Muscle of leg (tissue), 11 donors: ENCODE measurements around the gene HPCAL4. TPM values are rescaled to one million over a fixed set of nuclear protein-coding genes. Genes with fewer than 3 reads are reported as not detected.

ENCODE experiments used
- DNase-seq: peaks from one replicate; pipeline ENCODE4 v3.0.0; 2013
- H3K27ac ChIP-seq: one replicate; pipeline ENCODE4 v1.5.1; 2013; ENCODE audit warnings: mild to moderate bottlenecking, low read length, control low read depth
- H3K27me3 ChIP-seq: one replicate; pipeline ENCODE4 v1.6.1; 2013; ENCODE audit warnings: low read length; ENCODE audit not compliant: control insufficient read depth, insufficient read depth
- H3K36me3 ChIP-seq: one replicate; pipeline ENCODE4 v1.6.1; 2013; ENCODE audit warnings: low read length; ENCODE audit not compliant: control insufficient read depth, insufficient read depth
- H3K4me1 ChIP-seq: one replicate; pipeline ENCODE4 v1.6.1; 2013; ENCODE audit warnings: low read length; ENCODE audit not compliant: control insufficient read depth, insufficient read depth
- H3K4me3 ChIP-seq: one replicate; pipeline ENCODE4 v1.5.1; 2013; ENCODE audit warnings: low read length, control low read depth
- H3K9me3 ChIP-seq: replicated peaks from 2 replicates; pipeline ENCODE4 v1.6.1; 2013; ENCODE audit warnings: low read depth, low read length; ENCODE audit not compliant: control insufficient read depth
- WGBS: methylation state at CpG from one replicate; pipeline ENCODE4 v1.1.5; 2013; ENCODE audit warnings: missing lambda C conversion rate; ENCODE audit not compliant: insufficient coverage; 5-methylcytosine and 5-hydroxymethylcytosine counted together
- polyA plus RNA-seq, 8 donors: library from polyadenylated mRNA; unstranded; fragments of 120-200 nt; gene quantifications; one replicate each; pipeline versions ENCODE4 v1.2.1 to v1.2.3, GENCODE V29; 2013; ENCODE audit warnings: inconsistent platforms in 1 of 8, low replicate concordance in 1 of 8; ENCODE audit not compliant: insufficient read length in 8 of 8, insufficient read depth in 1 of 8
- total RNA-seq: library from RNA; stranded (reverse); fragments of 120-200 nt; gene quantifications from one replicate; pipeline ENCODE4 v1.2.4, GENCODE V29; 2013

The HPCAL4 gene
- total and polyA plus RNA-seq, 9 donors = 0.51 to 1.8 (median 1.1) TPM

DNA sequence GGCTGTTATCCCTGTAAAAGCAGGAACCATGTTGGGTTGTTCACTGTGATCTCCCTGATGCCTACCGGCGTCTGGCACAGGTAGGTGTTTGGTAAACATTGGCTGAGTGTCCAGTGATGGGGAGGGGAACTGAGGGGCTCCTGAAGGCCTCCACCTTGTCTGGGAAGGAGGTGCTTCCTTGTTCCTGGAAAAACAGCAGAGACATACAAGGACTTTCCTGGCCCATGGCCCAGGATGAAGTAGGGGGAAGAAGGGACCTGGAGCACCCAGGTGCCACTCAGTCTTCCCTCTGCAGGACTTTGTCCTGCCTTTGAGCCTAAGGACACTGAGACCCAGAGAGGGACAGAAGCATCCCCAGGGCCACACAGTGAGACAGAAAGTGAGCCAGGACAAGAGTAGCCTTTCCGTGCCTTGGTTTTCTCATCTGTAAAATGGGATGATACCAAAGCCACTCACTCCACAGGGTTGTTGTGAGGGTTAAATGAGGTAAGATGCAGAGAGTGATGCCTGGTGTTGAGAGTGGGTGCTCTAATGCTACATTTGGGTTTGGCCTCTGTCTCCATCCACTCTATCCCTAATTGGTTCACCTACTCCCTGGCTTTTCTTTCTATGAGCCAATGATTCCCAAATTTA is 45.7 kb downstream of the HPCAL4 start:
- H3K27ac ChIP-seq = peak overlapping the region; percentile 63
- no peaks in the 10 kb centered on the region for H3K9me3 ChIP-seq
- DNase-seq = no peak
- peaks cover 72% of the 10 kb centered on the region for H3K4me1 ChIP-seq
- H3K27me3 ChIP-seq = no peaks in the 10 kb centered on the region
- WGBS = 75% methylated on average over 2 of the region's 3 CpGs
- H3K36me3 ChIP-seq = no peaks in the 10 kb centered on the region
- no peak overlapping the region for H3K4me3 ChIP-seq

DNA sequence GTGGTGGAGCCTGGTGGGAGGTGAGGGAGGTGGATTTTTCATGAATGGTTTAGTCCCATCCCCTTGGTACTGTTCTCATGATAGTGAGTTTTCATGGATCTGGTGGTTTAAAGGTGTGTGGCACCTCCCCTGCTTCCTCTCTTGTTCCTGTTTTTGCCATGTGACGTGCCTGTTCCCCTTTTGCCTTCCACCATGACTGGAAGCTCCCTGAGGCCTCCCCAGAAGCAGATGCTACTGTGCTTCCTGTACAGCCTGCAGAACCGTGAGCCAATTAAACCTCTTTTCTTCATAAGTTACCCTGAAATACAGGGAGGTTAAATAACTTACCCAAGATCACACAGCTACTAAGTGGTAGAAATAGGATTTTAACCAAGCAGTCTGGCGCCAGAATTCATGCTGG is 47.5 kb downstream of the HPCAL4 start:
- no peak overlapping the region for H3K4me3 ChIP-seq
- no peak for DNase-seq
- WGBS = 94% methylated on average over 2 of the region's 3 CpGs
- H3K4me1 ChIP-seq = peaks cover 74% of the 10 kb centered on the region
- peaks cover 8% of the 10 kb centered on the region for H3K27me3 ChIP-seq
- H3K9me3 ChIP-seq = no peaks in the 10 kb centered on the region
- no peaks in the 10 kb centered on the region for H3K36me3 ChIP-seq
- no peak overlapping the region for H3K27ac ChIP-seq

DNA sequence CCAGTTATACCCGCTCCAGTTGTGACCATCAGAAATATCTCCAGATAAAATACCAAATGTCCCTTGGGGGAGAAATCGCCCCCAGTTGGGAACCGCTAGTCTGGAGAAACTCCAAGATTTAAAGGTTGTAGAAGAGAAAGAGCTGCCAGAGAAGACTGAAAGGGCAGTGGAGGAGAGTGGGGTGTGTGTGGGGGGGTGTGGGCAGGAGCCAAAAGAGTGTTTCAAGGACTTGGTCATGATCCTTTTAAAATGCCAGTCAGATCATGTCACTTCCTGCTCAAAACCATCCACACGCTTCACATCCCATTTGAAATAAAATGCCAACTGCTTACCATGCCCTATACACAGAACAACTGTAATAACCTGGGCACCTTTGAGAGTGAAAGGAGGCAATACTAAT is 48.4 kb downstream of the HPCAL4 start:
- peaks cover 8% of the 10 kb centered on the region for H3K27me3 ChIP-seq
- H3K4me3 ChIP-seq = no peak overlapping the region
- peak overlapping the region; percentile 52 for H3K27ac ChIP-seq
- peak; percentile 39 for DNase-seq
- no peaks in the 10 kb centered on the region for H3K36me3 ChIP-seq
- no peaks in the 10 kb centered on the region for H3K9me3 ChIP-seq
- 71% methylated on average over 2 of the region's 4 CpGs for WGBS
- peaks cover 67% of the 10 kb centered on the region for H3K4me1 ChIP-seq

DNA sequence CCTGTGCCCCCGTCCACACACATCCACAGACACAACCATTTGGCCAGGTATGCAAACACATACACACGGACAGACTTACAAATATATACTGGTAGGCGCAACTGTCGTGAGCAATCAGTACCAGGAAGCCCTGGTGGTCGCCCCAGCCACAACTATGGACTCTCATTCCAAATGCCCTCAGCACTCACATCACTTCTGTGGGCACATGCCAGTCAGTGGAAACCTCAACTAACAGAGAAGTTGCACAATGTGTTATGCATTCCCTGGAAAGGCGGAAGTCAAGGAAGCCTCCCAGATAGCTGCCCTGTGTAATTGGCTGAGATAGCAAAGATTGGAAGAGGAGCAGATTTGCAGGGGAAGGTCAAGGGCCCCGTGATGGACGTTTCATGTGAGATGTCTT is 50.4 kb downstream of the HPCAL4 start:
- no peak overlapping the region for H3K27ac ChIP-seq
- no peaks in the 10 kb centered on the region for H3K36me3 ChIP-seq

DNA sequence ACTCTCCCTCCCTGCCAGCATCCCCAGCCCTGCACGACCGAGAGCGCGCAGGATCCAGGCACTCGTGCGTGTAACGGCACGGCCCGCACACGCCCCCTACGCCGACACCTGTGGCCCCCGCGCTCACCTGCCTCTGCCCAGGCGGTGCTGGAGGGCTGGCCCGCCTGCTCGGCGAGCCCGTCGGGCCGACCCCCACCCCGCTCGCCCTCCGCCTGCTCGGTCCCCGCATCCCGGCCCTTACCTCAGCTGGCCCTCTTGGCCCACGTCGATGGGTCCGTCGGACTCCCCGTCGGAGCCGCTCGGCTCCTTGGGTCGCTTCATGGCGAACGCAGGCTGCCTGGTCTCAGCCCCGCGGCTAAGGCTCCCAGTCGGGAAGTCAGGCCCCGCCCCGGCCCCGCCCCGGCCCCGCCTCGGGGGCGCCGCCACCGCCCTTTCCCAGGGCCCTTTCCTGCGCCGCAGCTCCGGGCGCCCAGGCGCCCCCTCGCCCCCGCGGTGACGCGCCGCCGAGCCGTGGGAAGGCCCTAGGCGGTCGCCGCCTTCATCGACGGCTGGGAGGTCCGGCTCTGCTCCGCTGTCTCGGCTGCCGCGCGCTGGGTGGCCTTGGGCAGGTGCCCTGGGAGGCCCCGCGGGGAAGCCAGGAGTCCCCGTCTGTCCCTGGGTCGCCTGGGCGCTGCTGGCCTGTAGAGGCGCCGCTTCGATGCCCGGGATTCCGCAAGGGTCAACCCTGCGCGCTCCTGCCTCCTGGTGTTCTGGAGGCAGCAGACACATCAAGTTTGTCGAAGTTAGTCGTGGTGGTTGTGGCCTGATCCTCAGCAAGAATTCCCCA is 51.7 kb downstream of the HPCAL4 start, which contains the start of gene HEYL:
HEYL (minus strand) TSS at position 339 of the 826 bp plus-strand sequence; CDS start at position 321, 18 bp downstream.
- WGBS = 3% methylated on average over 86 of the region's 88 CpGs
- peak; percentile 79 for DNase-seq
- Histone ChIP-seq H3K9me3 (no peaks in the 10 kb centered on the region), H3K4me1 (peaks cover 56% of the 10 kb centered on the region), H3K27ac (peak within 1 kb of the TSS; percentile 77), H3K36me3 (no peaks in the 10 kb centered on the region), H3K27me3 (peaks cover 8% of the 10 kb centered on the region), H3K4me3 (peak within 1 kb of the TSS; percentile 53)

More for the DNA sequence above, 50.4 kb downstream of the HPCAL4 start:
- peaks cover 8% of the 10 kb centered on the region for H3K27me3 ChIP-seq
- WGBS = 79% methylated on average over 7 of the region's 8 CpGs
- H3K9me3 ChIP-seq = no peaks in the 10 kb centered on the region
- H3K4me3 ChIP-seq = no peak overlapping the region
- H3K4me1 ChIP-seq = peaks cover 55% of the 10 kb centered on the region
- DNase-seq = no peak

DNA sequence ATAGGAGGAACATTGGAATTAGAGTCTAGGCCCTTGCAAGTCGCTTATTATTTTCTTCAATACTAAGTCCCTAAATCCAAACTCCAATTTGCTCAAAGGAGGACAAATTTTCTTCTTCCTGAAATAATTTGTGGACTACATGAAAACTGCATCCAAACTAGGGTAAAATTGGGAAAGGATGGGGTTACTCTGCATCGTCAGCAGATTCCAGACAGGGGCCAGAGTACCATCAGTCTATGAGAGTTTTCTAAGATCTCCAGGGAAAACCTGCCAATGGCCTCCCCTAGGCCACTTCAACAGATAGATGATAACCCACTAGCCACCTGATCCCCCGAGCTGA is 52.3 kb downstream of the HPCAL4 start:
- no peak overlapping the region for H3K27ac ChIP-seq
- H3K36me3 ChIP-seq = no peaks in the 10 kb centered on the region
- DNase-seq = no peak
- H3K9me3 ChIP-seq = no peaks in the 10 kb centered on the region
- H3K27me3 ChIP-seq = peaks cover 8% of the 10 kb centered on the region
- 24% methylated on average over 2 of the region's 3 CpGs for WGBS
- H3K4me3 ChIP-seq = peak overlapping the region; percentile 53
- peaks cover 55% of the 10 kb centered on the region for H3K4me1 ChIP-seq

DNA sequence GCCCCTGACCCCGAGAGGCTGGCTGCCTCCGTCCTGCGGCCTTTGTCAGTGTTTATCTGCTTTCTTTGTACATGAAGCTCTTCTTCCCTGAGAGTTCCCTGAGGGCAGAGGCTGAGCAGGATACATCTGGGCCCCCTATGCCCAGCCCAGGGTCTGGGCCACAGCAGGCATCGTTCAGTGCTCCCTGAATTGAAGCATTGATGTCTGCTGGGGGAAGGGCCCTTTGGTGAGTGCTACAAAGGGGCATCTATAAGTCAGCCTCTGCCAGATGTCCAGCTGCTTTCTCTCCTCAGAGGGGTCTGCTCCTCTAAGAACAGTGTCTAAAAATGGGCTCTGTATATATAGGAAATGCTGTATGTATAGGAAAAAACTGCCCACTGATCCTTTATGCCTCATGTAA is 53.9 kb downstream of the HPCAL4 start:
- 0% methylated on average over 1 of the region's 4 CpGs for WGBS
- peak overlapping the region; percentile 53 for H3K4me3 ChIP-seq
- DNase-seq = no peak
- peaks cover 55% of the 10 kb centered on the region for H3K4me1 ChIP-seq
- no peaks in the 10 kb centered on the region for H3K9me3 ChIP-seq
- peaks cover 3% of the 10 kb centered on the region for H3K36me3 ChIP-seq
- H3K27ac ChIP-seq = no peak overlapping the region
- peaks cover 14% of the 10 kb centered on the region for H3K27me3 ChIP-seq

DNA sequence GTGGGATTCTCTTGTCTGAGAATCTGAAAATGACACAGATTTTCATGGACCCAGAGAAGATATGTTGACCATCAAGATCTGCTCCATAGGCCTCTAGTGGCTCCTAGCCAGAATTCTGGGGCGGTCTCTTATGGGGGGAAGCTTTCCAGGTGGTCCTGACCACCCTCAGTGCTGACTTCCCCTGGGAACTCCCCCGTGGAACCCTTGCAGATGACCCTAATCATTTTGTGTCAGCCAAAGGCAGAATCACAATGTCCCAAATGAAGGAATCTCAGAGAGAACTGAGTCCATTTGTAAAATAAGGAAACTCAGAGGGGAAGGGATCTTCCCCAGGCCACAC is 55.4 kb downstream of the HPCAL4 start:
- Histone ChIP-seq H3K4me1 (peaks cover 65% of the 10 kb centered on the region), H3K9me3 (no peaks in the 10 kb centered on the region), H3K27me3 (peaks cover 14% of the 10 kb centered on the region), H3K27ac (peak overlapping the region; percentile 57), H3K4me3 (peak overlapping the region; percentile 26), H3K36me3 (peaks cover 15% of the 10 kb centered on the region)
- no peak for DNase-seq
- WGBS = no CpG with 5 or more reads among the region's 2 CpGs

DNA sequence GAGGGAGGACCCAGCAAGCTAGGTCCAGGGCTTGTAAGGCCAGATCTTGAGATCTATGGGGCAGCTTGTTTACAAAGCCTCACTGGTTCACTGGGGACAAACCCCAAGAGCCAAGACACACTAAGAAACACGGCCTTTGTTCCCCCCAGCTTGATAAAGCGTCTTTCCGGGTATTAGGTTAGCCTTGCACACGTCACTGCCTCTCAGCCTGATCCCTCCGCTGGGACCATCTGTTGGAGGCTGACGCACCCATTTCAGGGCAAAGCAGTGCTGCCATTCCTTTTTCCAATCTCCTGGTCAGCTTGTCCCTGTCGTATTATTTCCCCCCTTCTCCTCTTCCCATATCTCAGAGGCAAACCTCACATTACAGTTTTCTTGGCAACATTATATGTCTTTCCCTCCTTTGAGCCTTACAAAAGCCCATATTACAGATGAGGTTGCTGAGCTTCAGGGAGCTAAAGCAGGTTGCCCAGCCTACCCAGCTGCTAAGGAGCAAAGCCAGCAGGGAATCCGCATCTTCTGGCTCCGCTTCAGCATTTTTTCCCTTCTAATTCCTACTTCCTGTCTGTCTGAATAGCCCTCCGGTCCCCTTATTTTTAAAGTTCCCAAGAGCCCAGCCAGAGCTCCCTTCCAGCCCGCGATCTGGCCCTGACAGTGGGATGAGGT is 55.9 kb downstream of the HPCAL4 start:
- H3K27me3 ChIP-seq = peaks cover 14% of the 10 kb centered on the region
- H3K4me3 ChIP-seq = peak overlapping the region; percentile 20
- peak overlapping the region; percentile 57 for H3K27ac ChIP-seq
- 37% methylated on average over 7 of the region's 12 CpGs for WGBS
- H3K9me3 ChIP-seq = no peaks in the 10 kb centered on the region
- DNase-seq = peak; percentile 57
- H3K4me1 ChIP-seq = peaks cover 66% of the 10 kb centered on the region
- peaks cover 20% of the 10 kb centered on the region for H3K36me3 ChIP-seq

DNA sequence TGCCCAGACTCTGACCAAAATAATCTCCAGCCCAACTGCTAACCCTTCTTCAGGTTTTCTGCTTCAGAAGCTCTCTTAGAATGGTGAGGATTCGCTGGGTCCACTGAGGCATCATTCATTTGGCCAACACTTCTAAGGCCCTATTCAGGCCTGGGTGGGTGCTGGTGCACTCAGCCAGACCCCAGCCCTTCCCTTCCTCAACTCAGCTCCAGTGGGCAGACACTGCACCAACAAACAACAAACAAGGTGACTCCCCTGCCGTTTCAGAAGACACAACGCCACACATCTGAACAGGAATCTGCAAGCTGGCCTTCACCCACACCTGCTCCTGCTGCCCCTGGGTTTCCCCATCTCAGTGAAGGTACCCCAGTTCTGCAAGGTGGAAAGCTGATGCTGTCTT is 57.8 kb downstream of the HPCAL4 start:
- WGBS = 67% methylated on average over 3 of the region's 3 CpGs
- Histone ChIP-seq H3K27ac (peak overlapping the region; percentile 81), H3K9me3 (no peaks in the 10 kb centered on the region), H3K4me1 (peaks cover 64% of the 10 kb centered on the region), H3K27me3 (peaks cover 9% of the 10 kb centered on the region), H3K36me3 (peaks cover 35% of the 10 kb centered on the region), H3K4me3 (peak overlapping the region; percentile 12)
- no peak for DNase-seq
